PC-3 (cell line): Measurements from ENCODE around the gene APOBEC3G.
"Not testable (repeated sequence)": the region's sequence is repeated elsewhere in the genome, so short reads cannot be mapped to it uniquely, and the experiment has no call there.

ENCODE experiments used
- EZH2phosphoT487 ChIP-seq: fragments of 300-600 bp; sonication (generic); IDR thresholded peaks from 2 replicates; pipeline ENCODE4 v1.6.1; 2018; ENCODE audit warnings: mild to moderate bottlenecking, antibody characterized with exemption, low read length, borderline replicate concordance
- TF ChIP-seq, protein P1 (sequence below): fragments of 300-600 bp; sonication (generic); conservative IDR thresholded peaks from 2 replicates; pipeline ENCODE4 v1.5.1; 2017; ENCODE audit warnings: antibody characterized with exemption, low read depth, mild to moderate bottlenecking, low read length

DNA sequence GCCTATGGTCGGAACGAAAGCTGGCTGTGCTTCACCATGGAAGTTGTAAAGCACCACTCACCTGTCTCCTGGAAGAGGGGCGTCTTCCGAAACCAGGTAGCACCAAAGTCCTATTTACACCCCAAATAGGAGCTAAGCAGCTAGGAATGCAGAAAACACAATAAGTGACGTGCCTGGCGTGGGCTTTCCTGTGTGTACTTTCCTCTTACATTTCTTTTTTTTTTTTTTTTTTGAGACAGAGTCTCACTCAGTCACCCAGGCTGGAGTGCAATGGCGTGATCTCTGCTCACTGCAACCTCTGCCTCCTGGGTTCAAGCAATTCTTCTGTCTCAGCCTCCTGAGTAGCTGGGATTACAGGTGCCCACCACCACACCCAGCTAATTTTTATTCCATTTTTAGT lies 27.6 kb upstream of the APOBEC3G start:
- TF ChIP-seq, protein P1, sequence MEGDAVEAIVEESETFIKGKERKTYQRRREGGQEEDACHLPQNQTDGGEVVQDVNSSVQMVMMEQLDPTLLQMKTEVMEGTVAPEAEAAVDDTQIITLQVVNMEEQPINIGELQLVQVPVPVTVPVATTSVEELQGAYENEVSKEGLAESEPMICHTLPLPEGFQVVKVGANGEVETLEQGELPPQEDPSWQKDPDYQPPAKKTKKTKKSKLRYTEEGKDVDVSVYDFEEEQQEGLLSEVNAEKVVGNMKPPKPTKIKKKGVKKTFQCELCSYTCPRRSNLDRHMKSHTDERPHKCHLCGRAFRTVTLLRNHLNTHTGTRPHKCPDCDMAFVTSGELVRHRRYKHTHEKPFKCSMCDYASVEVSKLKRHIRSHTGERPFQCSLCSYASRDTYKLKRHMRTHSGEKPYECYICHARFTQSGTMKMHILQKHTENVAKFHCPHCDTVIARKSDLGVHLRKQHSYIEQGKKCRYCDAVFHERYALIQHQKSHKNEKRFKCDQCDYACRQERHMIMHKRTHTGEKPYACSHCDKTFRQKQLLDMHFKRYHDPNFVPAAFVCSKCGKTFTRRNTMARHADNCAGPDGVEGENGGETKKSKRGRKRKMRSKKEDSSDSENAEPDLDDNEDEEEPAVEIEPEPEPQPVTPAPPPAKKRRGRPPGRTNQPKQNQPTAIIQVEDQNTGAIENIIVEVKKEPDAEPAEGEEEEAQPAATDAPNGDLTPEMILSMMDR, result not testable (repeated sequence)
- not testable (repeated sequence) for TF ChIP-seq EZH2phosphoT487
